Stimulated activated CD8-positive, alpha-beta memory T cell treated with anti-CD3 and anti-CD28 coated beads, Interleukin-12 subunit alpha, Interleukin-12 subunit beta, amount 100 ng/mL, for 4 hours (primary cell): Measurements from ENCODE around the gene RAPGEF5.

Source experiments
- DNase-seq: peaks from one replicate; pipeline ENCODE4 v3.0.0-alpha.2; 2020; ENCODE audit warnings: low read depth

Gene RAPGEF5, protein sequence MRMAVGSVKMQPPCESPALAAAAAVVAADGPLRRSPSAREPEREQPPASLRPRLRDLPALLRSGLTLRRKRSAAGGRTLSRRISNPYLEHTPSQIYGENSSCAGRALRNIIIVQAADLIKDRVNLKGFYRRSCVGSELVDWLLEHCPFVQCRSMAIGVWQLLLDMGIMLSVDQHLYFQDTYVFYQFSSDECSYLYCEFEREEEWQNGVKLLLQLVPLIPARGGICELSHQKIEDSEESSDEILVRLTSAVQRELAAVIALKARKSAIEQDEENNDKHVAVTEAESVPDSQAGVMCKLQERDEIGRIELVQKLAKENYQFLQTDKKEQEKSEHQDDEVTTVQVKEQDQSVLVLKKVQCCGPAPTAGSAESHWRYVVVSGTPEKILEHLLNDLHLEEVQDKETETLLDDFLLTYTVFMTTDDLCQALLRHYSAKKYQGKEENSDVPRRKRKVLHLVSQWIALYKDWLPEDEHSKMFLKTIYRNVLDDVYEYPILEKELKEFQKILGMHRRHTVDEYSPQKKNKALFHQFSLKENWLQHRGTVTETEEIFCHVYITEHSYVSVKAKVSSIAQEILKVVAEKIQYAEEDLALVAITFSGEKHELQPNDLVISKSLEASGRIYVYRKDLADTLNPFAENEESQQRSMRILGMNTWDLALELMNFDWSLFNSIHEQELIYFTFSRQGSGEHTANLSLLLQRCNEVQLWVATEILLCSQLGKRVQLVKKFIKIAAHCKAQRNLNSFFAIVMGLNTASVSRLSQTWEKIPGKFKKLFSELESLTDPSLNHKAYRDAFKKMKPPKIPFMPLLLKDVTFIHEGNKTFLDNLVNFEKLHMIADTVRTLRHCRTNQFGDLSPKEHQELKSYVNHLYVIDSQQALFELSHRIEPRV

DNA sequence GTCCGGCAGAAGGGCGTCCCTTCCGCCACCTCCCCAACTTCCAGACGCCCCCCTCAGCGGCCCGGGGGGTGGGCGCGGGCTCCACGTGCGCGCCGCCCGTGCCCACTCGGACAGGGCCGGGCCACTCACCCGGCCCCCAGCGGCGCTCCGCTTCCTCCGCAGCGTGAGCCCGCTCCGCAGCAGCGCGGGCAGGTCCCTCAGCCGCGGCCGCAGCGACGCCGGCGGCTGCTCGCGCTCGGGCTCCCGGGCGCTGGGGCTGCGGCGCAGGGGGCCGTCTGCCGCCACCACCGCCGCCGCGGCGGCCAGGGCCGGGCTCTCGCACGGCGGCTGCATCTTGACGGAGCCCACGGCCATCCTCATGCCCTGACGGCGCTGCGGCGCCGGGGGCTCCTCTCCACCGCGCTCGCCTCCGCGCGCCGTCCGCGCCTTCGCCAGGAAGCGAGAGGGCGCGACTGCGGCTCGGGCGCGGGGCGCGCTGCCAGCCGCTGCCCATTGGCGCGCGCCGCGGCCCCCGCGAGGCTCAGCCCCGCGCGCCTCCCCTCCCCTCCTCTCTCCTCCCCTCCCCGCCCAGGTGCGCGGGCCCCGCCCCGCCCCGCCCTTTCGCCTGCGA lies at the start of gene RAPGEF5:
TSS of gene RAPGEF5 (minus strand) at position 454 of the 610 bp plus-strand sequence. CDS start at position 360, 94 bp downstream.
- no peak for DNase-seq

DNA sequence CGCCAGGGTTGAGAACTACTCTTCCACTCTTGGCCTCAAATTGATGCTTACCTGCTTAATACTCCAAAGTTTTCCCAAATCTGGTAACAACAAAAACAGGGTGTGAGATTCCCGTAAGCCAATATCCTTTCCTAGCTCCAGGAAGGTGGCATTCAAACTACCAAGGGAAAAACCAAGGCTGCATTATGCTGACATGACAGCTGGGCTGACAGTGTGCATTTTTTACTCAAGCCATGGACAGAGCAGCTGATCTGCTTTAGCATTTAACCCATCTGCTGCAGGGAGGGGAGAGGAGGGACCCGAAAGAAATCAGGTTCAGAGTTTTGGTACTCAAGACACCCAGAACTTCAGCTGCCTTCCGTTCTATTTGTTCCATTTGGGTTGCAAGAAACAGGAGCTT lies 49.8 kb upstream of the RAPGEF5 start:
- DNase-seq, result no peak

DNA sequence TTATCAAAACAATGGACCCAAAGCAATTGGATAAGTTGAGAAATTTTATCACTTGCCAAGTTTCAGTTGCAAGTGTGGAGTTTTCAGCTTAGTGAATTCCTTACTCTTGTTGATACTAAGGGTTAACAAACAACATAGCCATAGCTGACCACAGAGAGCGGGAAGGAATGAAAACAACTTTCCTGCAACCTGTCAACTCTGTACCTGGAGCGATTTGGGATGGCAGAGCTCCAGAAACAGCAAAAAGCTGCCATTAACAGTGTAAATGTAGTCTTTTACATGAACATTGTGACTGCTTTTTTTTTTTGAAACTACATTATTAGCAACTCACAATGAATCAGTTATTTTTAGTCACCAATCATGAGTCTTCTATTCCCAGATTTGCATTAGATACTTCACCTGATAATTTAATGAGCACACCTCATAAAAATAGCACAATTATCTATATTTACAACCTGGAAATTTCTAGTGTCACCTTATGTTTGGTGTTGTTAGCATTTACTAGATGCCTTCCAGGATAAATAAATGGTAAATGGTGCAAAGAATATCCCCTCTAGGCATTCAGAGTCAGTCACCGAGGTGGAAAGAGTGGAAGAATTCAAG lies 47.6 kb upstream of the RAPGEF5 start:
- DNase-seq, result no peak

DNA sequence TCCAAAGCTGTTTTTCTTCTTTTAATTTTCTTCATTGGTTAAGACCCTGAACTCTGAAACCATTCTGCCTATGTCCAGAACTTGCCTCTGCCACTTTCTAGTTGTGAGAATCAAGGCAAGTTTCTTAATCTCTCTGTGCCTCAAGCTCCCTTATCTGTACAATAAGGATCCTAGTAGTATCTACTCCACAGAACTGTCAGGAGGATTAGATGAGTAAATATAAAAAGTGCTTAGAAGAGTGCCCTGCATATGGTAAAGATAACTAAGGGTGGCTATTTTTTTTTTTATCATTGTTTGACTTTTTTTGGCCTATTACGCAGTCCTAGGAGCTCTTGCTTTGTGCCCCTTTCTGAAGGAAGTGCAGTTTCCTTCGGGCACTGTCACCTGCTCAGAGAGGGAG lies 46.4 kb upstream of the RAPGEF5 start:
- DNase-seq, result no peak

DNA sequence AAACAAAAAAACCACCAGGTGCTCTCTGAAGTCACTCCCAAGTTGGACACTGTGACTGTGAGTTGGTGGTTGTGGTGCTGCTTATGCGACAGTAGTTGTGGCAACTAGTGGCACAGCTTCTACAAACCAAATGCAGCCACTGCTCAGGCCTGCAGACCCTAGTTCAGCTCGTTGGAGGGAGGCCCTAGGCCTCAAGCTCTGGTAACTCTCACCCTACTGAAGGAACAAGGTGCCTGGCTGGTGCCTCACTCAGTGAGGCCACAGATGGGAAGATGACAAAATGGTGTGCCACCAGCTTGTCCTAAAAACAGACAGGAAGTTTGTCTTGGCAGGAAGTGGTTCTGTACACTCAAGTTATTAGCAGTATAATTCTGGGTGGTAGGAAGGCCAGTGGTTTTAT lies 45.3 kb upstream of the RAPGEF5 start:
- no peak for DNase-seq

DNA sequence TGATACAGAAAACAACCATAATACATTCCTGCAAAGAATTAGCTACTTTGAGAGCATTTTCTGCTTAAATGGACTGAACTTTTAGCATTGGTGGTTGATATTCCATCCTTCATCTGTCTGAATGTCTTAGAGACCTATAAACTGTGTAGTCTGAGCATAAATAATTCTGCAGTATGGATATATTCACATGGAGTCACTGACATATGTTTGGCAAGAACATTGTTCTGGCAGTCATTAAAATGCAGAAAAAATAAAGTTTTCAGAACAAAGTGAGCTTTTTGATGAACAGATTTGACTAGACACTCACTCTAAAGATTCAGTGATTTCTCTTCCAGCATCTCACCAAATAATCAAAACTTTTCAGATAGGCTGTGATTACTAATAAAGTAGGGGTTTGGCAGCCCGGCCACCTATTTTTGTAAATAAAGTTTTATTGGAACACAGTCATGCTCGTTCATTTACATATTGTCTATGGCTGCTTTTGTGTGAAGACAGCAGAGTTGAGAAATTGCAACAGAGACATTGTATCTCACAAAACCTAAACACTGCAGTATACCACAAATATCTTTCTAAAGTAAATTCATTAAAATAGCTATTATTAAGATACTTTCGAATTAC lies 44.1 kb upstream of the RAPGEF5 start:
- DNase-seq, result no peak

DNA sequence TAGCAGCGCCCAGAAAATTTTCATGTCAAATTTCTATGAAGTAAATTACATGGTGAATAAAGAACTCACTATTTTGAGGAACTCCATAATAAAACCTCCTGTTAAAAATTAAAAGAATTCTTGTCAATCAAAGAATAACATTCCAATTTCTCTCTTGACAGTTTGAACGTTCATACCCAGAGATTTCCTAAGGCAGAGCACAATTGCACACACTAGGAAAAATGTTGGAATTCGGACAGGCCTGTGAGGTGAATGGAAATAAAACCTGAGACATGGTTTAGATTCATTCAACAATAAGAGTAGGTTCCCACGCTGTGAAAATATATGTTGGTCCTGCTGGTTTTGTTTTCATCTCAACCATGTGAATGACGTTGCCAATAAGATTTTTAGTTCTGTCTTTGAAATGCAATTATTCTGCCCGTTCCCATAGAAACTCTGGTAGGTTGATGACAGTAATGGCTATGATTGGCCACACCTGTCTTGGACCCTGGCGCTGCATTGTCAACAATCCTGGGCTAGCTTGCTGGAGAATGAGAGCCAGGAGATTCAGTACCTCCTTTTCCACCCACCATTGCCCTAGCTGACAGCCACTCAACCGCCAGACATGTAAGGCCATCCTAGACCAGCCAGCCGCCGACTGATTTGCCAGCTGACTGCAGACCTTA lies 43.3 kb upstream of the RAPGEF5 start:
- no peak for DNase-seq

DNA sequence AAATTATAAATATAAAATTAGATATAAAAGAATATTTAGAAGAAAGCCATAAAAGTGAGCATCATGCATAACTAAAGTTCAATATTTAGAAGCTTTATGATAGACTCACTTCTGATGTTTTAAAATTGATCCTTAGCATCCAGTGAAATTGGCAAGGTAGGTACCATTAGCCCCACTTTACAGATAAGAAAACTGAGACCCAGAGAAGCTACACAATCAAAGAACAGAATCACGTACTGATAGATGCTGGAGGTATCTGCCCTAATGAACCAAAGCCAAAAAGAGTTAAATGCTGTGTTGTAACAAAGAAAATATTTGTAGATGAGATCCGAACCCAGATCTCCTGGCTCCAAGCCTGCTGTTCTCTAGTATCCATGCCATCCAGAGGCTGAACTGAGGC lies 42.6 kb upstream of the RAPGEF5 start:
- DNase-seq, result no peak

DNA sequence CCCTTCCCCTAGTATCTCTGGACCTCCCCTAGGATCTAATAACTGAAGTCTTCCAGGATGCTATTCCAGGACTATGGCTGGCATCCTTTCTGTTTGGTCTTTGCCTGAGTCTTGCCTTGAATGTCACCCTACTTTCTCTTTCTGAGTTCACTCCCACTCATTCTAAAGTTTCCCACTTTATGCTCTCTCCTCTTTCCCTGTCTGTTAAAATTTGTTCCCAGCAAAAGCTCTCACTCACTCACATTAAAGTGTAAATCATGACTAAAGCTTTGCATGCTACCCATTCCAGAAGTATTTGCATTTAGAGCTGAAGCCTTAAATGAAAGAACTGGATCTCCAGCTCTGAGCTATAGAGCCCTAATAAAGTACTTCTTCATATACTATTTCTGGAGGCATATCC lies 42.1 kb upstream of the RAPGEF5 start:
- DNase-seq, result no peak

DNA sequence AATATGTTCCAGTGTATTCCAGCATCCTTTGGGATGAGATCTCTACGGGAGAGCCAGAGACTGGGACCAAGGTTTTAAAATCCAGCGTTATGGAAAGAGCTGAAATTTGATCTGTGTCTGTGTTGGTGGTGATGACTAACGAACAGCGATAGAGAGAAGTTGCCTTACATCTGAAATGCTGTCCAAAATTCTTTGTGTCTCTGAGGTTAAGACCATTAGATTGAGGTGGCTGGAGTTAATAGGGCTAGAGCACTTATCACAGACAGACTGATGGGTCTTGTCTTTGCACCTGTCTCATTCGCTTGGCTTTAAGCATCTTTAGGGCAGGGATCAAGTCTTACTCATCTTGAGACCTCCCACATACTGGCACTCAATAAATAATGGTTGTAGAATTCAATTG lies 41.0 kb upstream of the RAPGEF5 start:
- DNase-seq, result no peak

DNA sequence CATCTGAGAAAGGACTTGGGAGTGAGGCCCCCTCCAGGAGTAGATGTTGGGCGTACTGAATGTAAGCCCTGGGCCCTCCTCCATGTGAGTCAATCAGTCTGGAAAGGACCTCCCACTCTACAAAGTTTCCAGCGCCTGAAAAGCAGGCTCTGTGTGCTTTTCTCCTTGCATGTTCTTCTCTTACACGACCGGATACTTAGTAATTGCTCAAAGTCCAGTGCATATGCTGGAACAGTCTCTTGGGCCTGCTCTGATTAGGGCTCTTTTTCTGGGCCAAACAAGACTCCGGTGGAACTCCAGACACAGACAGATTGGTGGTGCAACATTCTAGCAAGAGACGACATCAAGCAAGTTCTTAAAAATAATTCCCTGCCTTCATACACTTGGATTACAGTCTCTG lies 38.3 kb upstream of the RAPGEF5 start:
- DNase-seq, result no peak

DNA sequence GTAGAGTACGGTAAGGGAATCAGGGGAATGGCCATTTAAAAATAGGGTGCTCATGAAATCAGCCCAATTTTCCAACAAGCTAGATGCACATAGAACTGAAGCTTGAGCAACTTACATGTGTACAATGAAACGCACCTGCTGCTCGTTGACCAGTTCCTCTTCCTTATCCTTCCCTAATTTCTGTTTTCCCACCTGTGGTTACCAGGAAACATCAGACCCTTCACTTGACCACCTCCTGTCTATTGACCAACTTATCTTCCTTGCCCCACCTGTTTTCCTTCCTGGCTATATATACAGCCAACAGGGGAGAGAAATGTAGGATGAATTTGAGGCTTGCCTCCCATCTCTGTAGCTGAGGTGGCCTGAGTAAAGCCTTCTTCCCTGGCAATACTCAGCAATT lies 37.8 kb upstream of the RAPGEF5 start:
- DNase-seq, result no peak

DNA sequence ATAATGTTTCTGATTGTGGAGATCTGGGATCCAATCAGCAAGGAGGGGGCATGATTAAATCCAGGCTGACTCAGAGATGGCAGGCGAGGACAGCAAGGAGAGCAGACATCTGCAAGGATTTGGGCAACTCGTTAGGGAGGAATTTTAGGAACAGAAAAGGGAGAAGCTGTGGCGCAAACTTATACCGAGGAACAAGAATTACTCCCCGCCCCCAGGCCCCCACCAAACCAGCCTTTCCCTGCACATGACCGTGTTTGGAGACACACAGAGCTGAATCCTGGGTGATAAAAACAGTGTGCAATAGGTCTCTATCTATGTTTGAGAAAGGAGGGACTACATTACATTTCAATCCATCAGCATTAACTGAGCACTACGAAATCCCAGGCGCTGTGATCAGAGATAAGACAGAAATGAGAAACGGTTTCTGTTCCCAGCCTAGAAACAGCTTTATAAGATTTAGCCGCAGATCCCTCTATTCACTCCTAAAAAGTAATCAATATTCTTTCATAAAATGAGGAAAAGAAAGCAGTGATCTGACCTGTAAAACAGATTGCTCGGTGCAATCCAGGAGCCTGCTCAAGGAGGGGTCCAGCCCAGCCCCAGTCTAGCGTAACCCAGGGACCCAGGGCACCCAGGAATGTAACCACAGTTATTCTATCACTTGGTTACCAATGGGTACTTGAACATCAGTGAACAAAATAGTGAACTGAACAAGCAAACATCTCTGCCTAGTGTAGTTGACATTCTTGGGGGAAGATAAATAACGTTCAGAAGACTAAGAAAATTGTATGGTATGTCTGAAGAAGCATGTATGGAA lies 37.2 kb upstream of the RAPGEF5 start:
- no peak for DNase-seq

DNA sequence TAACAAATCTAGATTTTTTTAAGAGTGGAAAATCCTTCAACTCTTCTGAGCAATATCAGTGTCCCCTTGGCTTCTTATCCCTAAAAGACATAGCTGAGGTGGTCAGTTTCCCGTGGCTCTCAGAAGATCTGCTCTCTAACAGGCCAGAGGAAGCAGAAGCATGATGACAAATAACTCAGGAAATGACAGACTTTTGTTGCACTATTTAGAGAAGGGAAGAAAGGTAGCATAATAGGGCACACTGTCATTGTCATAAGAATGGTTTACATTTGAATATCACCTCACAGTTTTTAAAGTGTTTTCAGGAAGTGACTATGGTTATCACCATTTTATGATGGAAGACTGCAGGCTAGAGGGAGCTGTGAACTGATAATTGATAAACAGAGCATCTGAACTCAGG lies 33.6 kb upstream of the RAPGEF5 start:
- no peak for DNase-seq

DNA sequence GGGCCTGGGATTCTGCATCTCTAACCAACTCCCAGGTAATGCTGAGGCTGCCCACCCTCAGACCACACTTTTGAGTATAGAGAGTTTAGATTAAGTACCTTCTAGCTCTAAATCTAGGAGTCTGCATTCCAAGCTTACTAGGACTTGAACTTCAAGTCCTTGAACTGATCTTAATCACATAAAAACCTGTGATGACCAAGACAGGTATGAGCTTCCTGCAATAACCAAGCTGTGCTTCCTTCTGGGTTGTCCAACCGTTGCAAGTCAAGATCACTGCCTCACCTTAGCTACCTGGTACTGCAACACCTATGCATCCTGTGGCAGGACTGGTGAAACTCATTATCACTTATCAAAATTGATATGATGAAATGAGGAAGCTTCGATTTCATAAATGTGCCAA lies 32.9 kb upstream of the RAPGEF5 start:
- no peak for DNase-seq

DNA sequence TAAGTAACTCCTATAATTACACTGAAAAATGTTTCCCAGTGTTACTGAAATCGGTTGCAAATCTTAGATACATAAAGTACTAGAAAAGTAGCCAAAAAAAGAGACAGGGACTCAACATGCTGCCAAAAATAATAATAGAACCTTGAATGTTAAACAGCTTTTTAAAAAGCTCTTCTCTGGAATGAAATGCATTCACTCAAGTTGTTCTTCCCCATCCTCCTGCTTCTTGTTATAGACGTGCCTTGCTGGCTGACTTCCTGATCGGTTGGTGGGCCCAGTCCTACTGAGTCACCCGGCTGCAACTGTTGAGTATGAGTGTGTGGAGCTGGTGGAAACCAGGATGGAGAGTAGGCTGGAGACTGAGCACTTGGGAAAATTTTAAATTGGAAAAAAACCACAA lies 30.6 kb upstream of the RAPGEF5 start:
- DNase-seq, result no peak

DNA sequence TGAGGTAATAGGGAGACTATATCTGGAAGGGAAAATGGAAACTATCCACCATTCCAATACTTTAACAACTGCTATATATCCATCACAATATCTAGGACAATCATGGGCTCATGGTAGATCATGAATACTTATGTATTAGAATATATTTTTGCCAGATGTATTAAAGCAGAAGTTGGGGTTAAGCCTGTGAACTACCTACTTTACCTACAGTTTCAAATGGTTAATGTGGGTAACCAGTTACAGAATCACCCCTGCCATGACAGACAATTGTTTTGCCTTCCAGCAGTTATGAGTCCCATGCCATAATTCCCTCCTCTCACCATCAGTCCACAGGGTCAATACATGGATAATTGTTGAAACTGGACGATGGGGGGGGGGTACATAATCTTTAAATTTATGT lies 29.9 kb upstream of the RAPGEF5 start:
- no peak for DNase-seq

DNA sequence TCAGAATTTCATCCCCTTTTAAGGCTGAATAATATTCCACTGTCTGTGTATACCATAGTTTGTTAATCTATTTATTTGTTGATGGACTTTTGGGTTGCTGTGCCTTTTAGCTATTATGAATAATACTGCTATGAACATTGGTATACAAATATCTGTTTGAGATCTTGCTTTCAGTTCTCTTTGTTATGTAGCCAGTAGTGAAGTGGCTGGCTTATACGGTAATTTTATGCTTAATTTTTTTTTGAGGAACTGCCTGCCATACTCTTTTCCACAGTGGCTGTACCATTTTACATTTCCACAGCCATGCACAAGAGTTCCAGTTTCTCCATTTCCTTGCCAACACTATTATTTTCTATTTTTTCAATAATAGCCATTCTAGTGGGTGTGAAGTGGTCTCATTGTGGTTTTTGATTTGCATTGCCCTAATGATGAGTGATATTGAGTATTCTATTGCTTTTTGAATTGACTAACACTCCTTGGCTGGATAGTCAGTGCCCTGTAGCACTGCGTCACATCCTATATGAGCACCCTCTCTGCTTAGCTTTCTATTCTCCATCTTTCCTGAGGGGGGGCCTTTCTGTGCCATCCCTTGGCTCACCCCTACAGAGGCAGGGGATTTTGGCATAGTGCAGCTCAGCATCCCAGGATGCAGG lies 29.4 kb upstream of the RAPGEF5 start:
- DNase-seq, result no peak

DNA sequence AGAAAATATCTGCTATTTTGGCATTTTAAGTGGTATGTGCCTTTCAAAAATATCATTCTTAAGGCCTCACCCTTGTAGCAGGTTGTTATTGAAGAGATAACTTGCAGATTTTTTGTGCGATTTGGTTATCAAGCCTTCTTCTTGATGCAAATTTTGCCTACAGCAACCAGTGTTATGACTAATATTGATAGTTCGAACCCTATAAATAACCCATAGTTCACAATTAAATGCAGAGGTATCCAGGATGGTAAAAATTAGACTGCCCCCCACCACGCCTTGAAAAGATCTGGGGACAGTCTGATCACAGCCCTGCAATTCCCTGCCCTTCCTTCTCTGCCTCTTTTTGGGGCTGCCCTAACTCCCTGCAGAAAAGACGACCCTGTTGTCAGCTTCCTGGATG lies 28.4 kb upstream of the RAPGEF5 start:
- DNase-seq, result no peak

DNA sequence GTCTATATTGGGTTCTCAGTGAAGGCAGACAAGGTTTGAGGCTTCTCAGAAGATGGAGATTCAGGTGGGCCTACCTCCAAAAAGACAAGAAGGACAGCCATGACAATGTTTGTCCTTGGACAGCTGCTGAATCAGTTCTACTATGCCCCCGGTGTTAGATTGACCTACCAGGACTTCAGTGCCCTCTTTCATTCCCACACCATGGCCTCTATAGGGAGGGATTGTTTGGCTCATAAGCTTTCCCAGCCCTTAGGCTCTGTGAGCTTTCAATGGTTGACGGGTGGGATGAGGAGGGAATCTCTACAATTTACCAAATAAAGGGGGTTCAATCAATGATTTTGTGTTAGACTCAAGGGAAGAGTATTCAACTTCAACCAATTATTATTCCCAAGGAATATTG lies 23.4 kb upstream of the RAPGEF5 start:
- no peak for DNase-seq
